PC-3 (cell line): ENCODE measurements around the gene THSD7A. TPM values are rescaled to one million over a fixed set of nuclear protein-coding genes. Genes with fewer than 3 reads are reported as not detected.

Experiments used
- ATAC-seq: fragments of 200-7000 bp; cut with Tn5 transposase; 2 replicates; pipeline ENCODE4 v1.9.1; 2020; ENCODE audit warnings: mild to moderate bottlenecking, moderate library complexity
- BruUV-seq: library from RNA; stranded (reverse); fragments of 400-500 nt; replicated peaks from 2 replicates; lab custom pipeline; 2021; lab: Mats Ljungman, UMichigan
- CTCF ChIA-PET: fragments of 300-600 bp; sonication (Branson Sonifier 250); formaldehyde crosslinking; loops from one replicate; lab custom pipeline; 2022; ENCODE audit warnings: antibody characterized with exemption; lab: Charles Lee
- POLR2A ChIA-PET: fragments of 300-600 bp; sonication (Branson Sonifier 250); formaldehyde crosslinking; loops from one replicate; lab custom pipeline; 2022; ENCODE audit warnings: antibody characterized with exemption; ENCODE audit not compliant: unreplicated experiment; lab: Charles Lee
- DNase-seq: peaks from one replicate; pipeline ENCODE4 v3.0.0-alpha.2; 2015
- H2AFZ ChIP-seq: fragments of 300-600 bp; sonication (generic); 2 replicates; pipeline ENCODE4 v1.6.0; 2016; ENCODE audit warnings: antibody characterized with exemption, low read length
- H3F3A ChIP-seq: fragments of 300-600 bp; sonication (generic); one replicate; pipeline ENCODE4 v1.6.0; 2017; ENCODE audit warnings: antibody characterized with exemption, low read length, control low read depth, mild to moderate bottlenecking; ENCODE audit not compliant: unreplicated experiment
- H3K27ac ChIP-seq: fragments of 300-600 bp; sonication (generic); 2 replicates; pipeline ENCODE4 v1.5.1; 2016; ENCODE audit warnings: mild to moderate bottlenecking, low read length
- H3K27me3 ChIP-seq: fragments of 300-600 bp; sonication (generic); 2 replicates; pipeline ENCODE4 v1.6.1; 2016; ENCODE audit warnings: low read length, mixed read lengths
- H3K36me3 ChIP-seq: fragments of 300-600 bp; sonication (generic); 2 replicates; pipeline ENCODE4 v1.6.1; 2016; ENCODE audit warnings: low read depth, mixed run types, low read length, mixed read lengths
- H3K4me1 ChIP-seq: fragments of 300-600 bp; sonication (generic); 2 replicates; pipeline ENCODE4 v1.5.1; 2016; ENCODE audit warnings: low read length; ENCODE audit not compliant: insufficient read depth
- H3K4me2 ChIP-seq: fragments of 300-600 bp; sonication (generic); 2 replicates; pipeline ENCODE4 v1.6.0; 2016; ENCODE audit warnings: low read length
- H3K4me3 ChIP-seq: fragments of 300-600 bp; sonication (generic); 2 replicates; pipeline ENCODE4 v1.5.1; 2016; ENCODE audit warnings: mild to moderate bottlenecking, low read length, mixed read lengths
- H3K79me2 ChIP-seq: fragments of 300-600 bp; sonication (generic); 2 replicates; pipeline ENCODE4 v1.6.1; 2017; ENCODE audit warnings: low read length, mixed read lengths
- H3K9ac ChIP-seq: fragments of 300-600 bp; sonication (generic); 2 replicates; pipeline ENCODE4 v1.6.0; 2016; ENCODE audit warnings: mild to moderate bottlenecking, low read length
- H3K9me2 ChIP-seq: fragments of 300-600 bp; sonication (generic); replicated peaks from 2 replicates; pipeline ENCODE4 v1.6.1; 2016; ENCODE audit warnings: mixed run types, low read length, mixed read lengths
- H3K9me3 ChIP-seq: fragments of 300-600 bp; sonication (generic); 2 replicates; pipeline ENCODE4 v1.6.1; 2016; ENCODE audit warnings: low read length, mixed read lengths
- H4K20me1 ChIP-seq: fragments of 300-600 bp; sonication (generic); 2 replicates; pipeline ENCODE4 v1.6.1; 2016; ENCODE audit warnings: low read length, mixed read lengths
- CTCF ChIP-seq: fragments of 300-600 bp; sonication (generic); conservative IDR thresholded peaks from 2 replicates; pipeline ENCODE4 v1.5.1; 2017; ENCODE audit warnings: antibody characterized with exemption, low read depth, mild to moderate bottlenecking, low read length
- EZH2 ChIP-seq: fragments of 300-600 bp; sonication (generic); IDR thresholded peaks from one replicate; pipeline ENCODE4 v1.6.1; 2017; ENCODE audit warnings: antibody characterized with exemption, mild to moderate bottlenecking, low read length; ENCODE audit not compliant: unreplicated experiment
- EZH2phosphoT487 ChIP-seq: fragments of 300-600 bp; sonication (generic); IDR thresholded peaks from 2 replicates; pipeline ENCODE4 v1.6.1; 2018; ENCODE audit warnings: mild to moderate bottlenecking, antibody characterized with exemption, low read length, borderline replicate concordance
- intact Hi-C: fragments of 100-400 bp; cut with micrococcal nuclease; formaldehyde crosslinking; loops from 2 replicates; pipeline ENCODE4 v1.9.0; 2023
- total RNA-seq: library from RNA; depleted of rRNA; stranded (reverse); fragments of >200 nt; gene quantifications from 2 replicates; pipeline ENCODE4 v1.2.3, GENCODE V29; 2014

The THSD7A gene
- total RNA-seq, 1 experiment from 2014 or later: 0.04 TPM

- ChIA-PET POLR2A (no interaction called here), CTCF (no interaction called here)
- H3F3A ChIP-seq: no peaks in the 10 kb centered on the region
Observed at GRCh38 chr7:11804621-11805020, 27.4 kb downstream of the THSD7A start.

GRCh38 chr7:11795231-11795630, 36.8 kb downstream of the THSD7A start:
- Histone ChIP-seq H3K27me3 (no peaks in the 10 kb centered on the region), H3K9me2 (no peaks in the 10 kb centered on the region), H3F3A (no peaks in the 10 kb centered on the region), H3K36me3 (no peaks in the 10 kb centered on the region), H3K9ac (no peak overlapping the region), H3K27ac (no peak overlapping the region), H3K4me3 (no peak overlapping the region), H3K79me2 (no peaks in the 10 kb centered on the region), H4K20me1 (no peaks in the 10 kb centered on the region), H2AFZ (no peak overlapping the region), H3K4me2 (no peak overlapping the region), H3K4me1 (no peaks in the 10 kb centered on the region), H3K9me3 (no peaks in the 10 kb centered on the region)
- CTCF ChIA-PET: no interaction called here
- ATAC-seq (no peak), DNase-seq (no peak)
- TF ChIP-seq CTCF (no peak), EZH2phosphoT487 (no peak), EZH2 (no peak)
- intact Hi-C loops: no loop called here
- no TSS peak for BruUV-seq
- POLR2A ChIA-PET: no interaction called here

More at GRCh38 chr7:11804621-11805020, 27.4 kb downstream of the THSD7A start:
- no peaks in the 10 kb centered on the region for H3K79me2 ChIP-seq
- H2AFZ ChIP-seq: no peak overlapping the region
- TF ChIP-seq EZH2: no peak
- TF ChIP-seq EZH2phosphoT487: no peak
- TF ChIP-seq CTCF: no peak
- H3K4me2 ChIP-seq: no peak overlapping the region
- intact Hi-C loops: no loop called here
- H3K9me2 ChIP-seq: no peaks in the 10 kb centered on the region
- H3K27me3 ChIP-seq: no peaks in the 10 kb centered on the region
- H3K9ac ChIP-seq: no peak overlapping the region
- no peaks in the 10 kb centered on the region for H3K9me3 ChIP-seq
- no TSS peak for BruUV-seq
- no peaks in the 10 kb centered on the region for H3K4me1 ChIP-seq
- DNase-seq (no peak), ATAC-seq (no peak)
- H4K20me1 ChIP-seq: no peaks in the 10 kb centered on the region
- no peak overlapping the region for H3K4me3 ChIP-seq
- no peak overlapping the region for H3K27ac ChIP-seq
- H3K36me3 ChIP-seq: no peaks in the 10 kb centered on the region

GRCh38 chr7:11792166-11792565, 39.8 kb downstream of the THSD7A start:
- CTCF ChIA-PET: no interaction called here
- H3K9ac ChIP-seq: no peak overlapping the region
- no peaks in the 10 kb centered on the region for H3K36me3 ChIP-seq
- no peak overlapping the region for H3K4me3 ChIP-seq
- H3K9me2 ChIP-seq: no peaks in the 10 kb centered on the region
- no peaks in the 10 kb centered on the region for H3K9me3 ChIP-seq
- H3K4me1 ChIP-seq: no peaks in the 10 kb centered on the region
- intact Hi-C loops: no loop called here
- DNase-seq (no peak), ATAC-seq (no peak)
- no TSS peak for BruUV-seq
- no peaks in the 10 kb centered on the region for H3F3A ChIP-seq
- no peak overlapping the region for H3K4me2 ChIP-seq
- POLR2A ChIA-PET: no interaction called here
- H2AFZ ChIP-seq: no peak overlapping the region
- H3K27me3 ChIP-seq: no peaks in the 10 kb centered on the region
- no peaks in the 10 kb centered on the region for H3K79me2 ChIP-seq
- H3K27ac ChIP-seq: no peak overlapping the region
- TF ChIP-seq EZH2 (no peak), CTCF (no peak)
- H4K20me1 ChIP-seq: no peaks in the 10 kb centered on the region
